Endodermal cell (in vitro differentiated cells): ENCODE data around the gene TNMD. TPM values are rescaled to one million over a fixed set of nuclear protein-coding genes. Genes with fewer than 3 reads are reported as not detected.

ENCODE experiments used
- DNase-seq: peaks from one replicate; pipeline ENCODE4 v3.0.0-alpha.2; 2017
- H3K27ac ChIP-seq: 2 replicates; pipeline ENCODE4 v1.5.1; 2013; ENCODE audit warnings: mild to moderate bottlenecking, low read depth, low read length, moderate library complexity
- H3K27me3 ChIP-seq: 2 replicates; pipeline ENCODE4 v1.6.1; 2013; ENCODE audit warnings: mild to moderate bottlenecking, low read length, moderate library complexity; ENCODE audit not compliant: insufficient read depth, control insufficient read depth, poor library complexity, severe bottlenecking
- H3K36me3 ChIP-seq: 2 replicates; pipeline ENCODE4 v1.7.0; 2013; ENCODE audit warnings: mild to moderate bottlenecking, low read length, moderate library complexity; ENCODE audit not compliant: control insufficient read depth, insufficient read depth
- H3K4me1 ChIP-seq: one replicate; pipeline ENCODE4 v1.7.0; 2013; ENCODE audit warnings: low read length; ENCODE audit not compliant: control insufficient read depth, insufficient read depth
- H3K4me3 ChIP-seq: 2 replicates; pipeline ENCODE4 v1.5.1; 2013; ENCODE audit warnings: mild to moderate bottlenecking, low read length, moderate library complexity
- H3K9ac ChIP-seq: 2 replicates; pipeline ENCODE4 v1.6.1; 2013; ENCODE audit warnings: mild to moderate bottlenecking, low read length, moderate library complexity; ENCODE audit not compliant: poor library complexity, severe bottlenecking; ENCODE audit errors: extremely low read depth
- H3K9me3 ChIP-seq: 2 replicates; pipeline ENCODE4 v1.6.1; 2013; ENCODE audit warnings: mild to moderate bottlenecking, low read length, moderate library complexity; ENCODE audit not compliant: control insufficient read depth
- H3K27ac Mint-ChIP-seq: 2 replicates; pipeline ENCODE4 v1.8.0; 2020; ENCODE audit warnings: mixed read lengths
- H3K27me3 Mint-ChIP-seq: 2 replicates; pipeline ENCODE4 v1.8.0; 2021; ENCODE audit warnings: mild to moderate bottlenecking, mixed read lengths; ENCODE audit not compliant: insufficient read depth
- H3K36me3 Mint-ChIP-seq: 2 replicates; pipeline ENCODE4 v1.8.0; 2020; ENCODE audit warnings: low read depth, mixed read lengths
- H3K4me1 Mint-ChIP-seq: 2 replicates; pipeline ENCODE4 v1.8.0; 2020; ENCODE audit warnings: mixed read lengths
- H3K4me3 Mint-ChIP-seq: 2 replicates; pipeline ENCODE4 v1.8.0; 2020; ENCODE audit warnings: mild to moderate bottlenecking, moderate library complexity, mixed read lengths
- H3K9me3 Mint-ChIP-seq: 2 replicates; pipeline ENCODE4 v1.8.0; 2020; ENCODE audit warnings: mild to moderate bottlenecking, mixed read lengths
- WGBS, 2 experiments: methylation state at CpG; one replicate each; pipeline versions ENCODE4 v1.1.5 to v1.1.7; 2013; ENCODE audit warnings: missing lambda C conversion rate in 2 of 2, mixed read lengths in 1 of 2; ENCODE audit not compliant: insufficient coverage in 1 of 2, insufficient read length in 1 of 2; 5-methylcytosine and 5-hydroxymethylcytosine counted together
- total RNA-seq, 2 donors: library from RNA; stranded (reverse); fragmentation: NEBNext Ultra II Directional in 1 of 2; extraction: Animal tissue kit (Norgen Biotek cat#: 25700) in 1 of 2; gene quantifications; 2 replicates in 1 of 2; 3 replicates in 1 of 2; pipeline ENCODE4 v1.2.1, GENCODE V29; 2021
- TF ChIP-seq, protein P1 (sequence below): fragments of 200-600 bp; sonication (generic); conservative IDR thresholded peaks from 2 replicates; pipeline ENCODE4 v1.5.0; 2021; ENCODE audit warnings: antibody characterized with exemption, mild to moderate bottlenecking

The TNMD gene
- total RNA-seq, 2 donors from 2014 or later, result 0.33 to 5.0 TPM

DNA sequence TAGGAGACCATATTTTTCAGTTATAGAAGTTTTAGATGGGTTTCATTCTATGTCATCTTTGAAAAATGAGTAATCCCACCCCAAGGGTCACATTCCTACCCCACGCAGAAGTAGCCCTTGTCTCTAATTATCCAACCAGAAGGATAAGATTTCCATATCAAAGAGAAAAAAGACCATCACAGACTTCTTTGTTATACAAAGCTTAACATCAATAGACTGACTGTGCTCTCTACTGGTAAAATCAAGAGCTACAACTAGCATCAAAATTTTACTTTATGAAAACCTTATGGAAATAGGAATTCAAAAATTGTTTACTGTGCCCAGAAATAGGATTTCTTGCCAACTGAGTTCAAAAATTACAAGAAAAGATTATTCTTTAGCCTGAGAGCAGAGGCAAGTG lies 24.9 kb downstream of the TNMD start:
- H3K4me1 Mint-ChIP-seq, result peaks cover 7% of the 10 kb centered on the region
- H3K4me3 ChIP-seq, result no peak overlapping the region
- H3K27me3 ChIP-seq, result no peaks in the 10 kb centered on the region
- H3K9ac ChIP-seq, result no peak overlapping the region
- H3K9me3 Mint-ChIP-seq, result peaks cover 6% of the 10 kb centered on the region
- TF ChIP-seq, protein P1, sequence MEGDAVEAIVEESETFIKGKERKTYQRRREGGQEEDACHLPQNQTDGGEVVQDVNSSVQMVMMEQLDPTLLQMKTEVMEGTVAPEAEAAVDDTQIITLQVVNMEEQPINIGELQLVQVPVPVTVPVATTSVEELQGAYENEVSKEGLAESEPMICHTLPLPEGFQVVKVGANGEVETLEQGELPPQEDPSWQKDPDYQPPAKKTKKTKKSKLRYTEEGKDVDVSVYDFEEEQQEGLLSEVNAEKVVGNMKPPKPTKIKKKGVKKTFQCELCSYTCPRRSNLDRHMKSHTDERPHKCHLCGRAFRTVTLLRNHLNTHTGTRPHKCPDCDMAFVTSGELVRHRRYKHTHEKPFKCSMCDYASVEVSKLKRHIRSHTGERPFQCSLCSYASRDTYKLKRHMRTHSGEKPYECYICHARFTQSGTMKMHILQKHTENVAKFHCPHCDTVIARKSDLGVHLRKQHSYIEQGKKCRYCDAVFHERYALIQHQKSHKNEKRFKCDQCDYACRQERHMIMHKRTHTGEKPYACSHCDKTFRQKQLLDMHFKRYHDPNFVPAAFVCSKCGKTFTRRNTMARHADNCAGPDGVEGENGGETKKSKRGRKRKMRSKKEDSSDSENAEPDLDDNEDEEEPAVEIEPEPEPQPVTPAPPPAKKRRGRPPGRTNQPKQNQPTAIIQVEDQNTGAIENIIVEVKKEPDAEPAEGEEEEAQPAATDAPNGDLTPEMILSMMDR, result peak; percentile 38
- WGBS, 2 experiments, result 13% methylated on average over 1 of the region's 1 CpG; no CpG with 5 or more reads in 1 of the 2 experiments
- no peak overlapping the region for H3K4me3 Mint-ChIP-seq
- no peak for DNase-seq
- H3K36me3 ChIP-seq, result no peaks in the 10 kb centered on the region
- H3K27ac ChIP-seq, result no peak overlapping the region
- H3K36me3 Mint-ChIP-seq, result no peaks in the 10 kb centered on the region
- H3K4me1 ChIP-seq, result no peaks in the 10 kb centered on the region
- H3K27ac Mint-ChIP-seq, result no peak overlapping the region
- no peaks in the 10 kb centered on the region for H3K9me3 ChIP-seq
- H3K27me3 Mint-ChIP-seq, result no peaks in the 10 kb centered on the region

DNA sequence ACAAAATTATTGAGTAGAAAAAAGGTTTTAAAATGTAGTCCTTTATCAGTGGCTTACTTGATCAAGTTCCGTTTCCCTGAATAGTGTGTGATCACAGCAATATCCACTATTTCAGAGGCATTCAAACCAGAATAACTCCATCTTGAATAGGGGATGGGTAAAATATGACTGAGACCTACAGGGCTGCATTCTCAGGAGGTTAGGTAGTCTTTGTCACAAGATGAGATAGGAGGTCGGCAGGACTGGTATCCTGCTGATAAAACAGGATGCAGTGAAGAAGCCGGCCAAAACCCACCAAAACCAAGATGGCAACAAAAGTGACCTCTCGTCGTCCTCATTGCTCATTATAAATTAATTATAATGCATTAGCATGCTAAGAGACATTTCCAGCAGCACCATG lies 27.2 kb downstream of the TNMD start:
- Mint-ChIP-seq H3K27ac (no peak overlapping the region), H3K9me3 (peaks cover 10% of the 10 kb centered on the region), H3K36me3 (no peaks in the 10 kb centered on the region), H3K27me3 (no peaks in the 10 kb centered on the region), H3K4me3 (no peak overlapping the region), H3K4me1 (peaks cover 10% of the 10 kb centered on the region)
- Histone ChIP-seq H3K9ac (no peak overlapping the region), H3K9me3 (no peaks in the 10 kb centered on the region), H3K27me3 (no peaks in the 10 kb centered on the region), H3K27ac (no peak overlapping the region), H3K4me1 (no peaks in the 10 kb centered on the region), H3K4me3 (no peak overlapping the region), H3K36me3 (no peaks in the 10 kb centered on the region)
- WGBS, 2 experiments, result 63% methylated on average over 2 of the region's 5 CpGs; no CpG with 5 or more reads in 1 of the 2 experiments
- TF ChIP-seq, protein P1, result no peak
- DNase-seq, result no peak

DNA sequence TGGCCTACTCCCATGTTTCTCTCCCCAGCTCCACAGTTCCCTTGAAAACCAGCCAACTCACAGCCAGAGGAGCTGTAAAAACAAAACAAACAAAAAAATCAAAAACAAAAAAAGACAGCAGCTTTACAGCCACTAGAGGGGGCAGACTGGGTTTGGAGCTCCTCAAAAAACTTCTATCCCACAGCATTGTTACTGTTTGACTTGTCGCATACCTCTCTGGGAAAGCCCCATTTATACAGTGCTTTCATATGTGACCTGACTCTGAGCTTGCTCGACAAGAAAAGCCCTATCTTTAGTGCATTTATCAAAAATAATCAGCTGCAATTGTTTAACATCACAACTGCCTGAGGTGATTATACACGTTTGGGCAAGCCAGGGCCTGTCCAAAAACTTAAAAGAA lies 30.3 kb downstream of the TNMD start:
- TF ChIP-seq, protein P1, result peak; percentile 81
- H3K36me3 Mint-ChIP-seq, result no peaks in the 10 kb centered on the region
- DNase-seq, result peak; percentile 51
- H3K9me3 ChIP-seq, result no peaks in the 10 kb centered on the region
- WGBS, 2 experiments, result 13 to 56% methylated on average over 1 to 3 of the region's 3 CpGs
- H3K27ac Mint-ChIP-seq, result peak overlapping the region; percentile 76
- no peak overlapping the region for H3K27ac ChIP-seq
- no peaks in the 10 kb centered on the region for H3K36me3 ChIP-seq
- no peak overlapping the region for H3K4me3 ChIP-seq
- H3K27me3 Mint-ChIP-seq, result no peaks in the 10 kb centered on the region
- no peak overlapping the region for H3K9ac ChIP-seq
- H3K9me3 Mint-ChIP-seq, result peaks cover 24% of the 10 kb centered on the region
- H3K27me3 ChIP-seq, result no peaks in the 10 kb centered on the region
- H3K4me1 ChIP-seq, result no peaks in the 10 kb centered on the region
- H3K4me1 Mint-ChIP-seq, result peaks cover 3% of the 10 kb centered on the region
- H3K4me3 Mint-ChIP-seq, result no peak overlapping the region
